T-helper 17 cell (primary cell): Measurements from ENCODE around the gene ZNF573. TPM values are rescaled to one million over a fixed set of nuclear protein-coding genes. Genes with fewer than 3 reads are reported as not detected.

ENCODE experiments used
- ATAC-seq: fragments of 150-1000 bp; cut with Tn5 transposase; 2 replicates; pipeline ENCODE4 v1.10.0; 2021; ENCODE audit warnings: mild to moderate bottlenecking, moderate library complexity
- DNase-seq, 3 donors: peaks; one replicate each; pipeline versions ENCODE4 v3.0.0 to v3.0.0-alpha.2; 2020 to 2021
- H3K9me3 ChIP-seq: one replicate; pipeline ENCODE4 v1.7.0; 2013; ENCODE audit warnings: low read length, mild to moderate bottlenecking; ENCODE audit not compliant: control insufficient read depth, poor library complexity, severe bottlenecking
- H3K27ac Mint-ChIP-seq: one replicate; pipeline ENCODE4 v1.8.0; 2022; ENCODE audit warnings: mild to moderate bottlenecking, moderate library complexity, mixed read lengths
- H3K27me3 Mint-ChIP-seq: one replicate; pipeline ENCODE4 v1.8.0; 2022; ENCODE audit warnings: mixed read lengths
- H3K36me3 Mint-ChIP-seq: one replicate; pipeline ENCODE4 v1.8.0; 2022; ENCODE audit warnings: low read depth, mixed read lengths
- H3K4me1 Mint-ChIP-seq: one replicate; pipeline ENCODE4 v1.8.0; 2022; ENCODE audit warnings: mild to moderate bottlenecking, mixed read lengths
- H3K4me3 Mint-ChIP-seq: one replicate; pipeline ENCODE4 v1.8.0; 2022; ENCODE audit warnings: mild to moderate bottlenecking, moderate library complexity, mixed read lengths
- total RNA-seq, 4 donors: library from RNA in 2 of 4; stranded (reverse) in 2 of 4; gene quantifications; one replicate each; pipeline ENCODE4 v1.2.3 and lab custom pipeline; 2022 to 2026

The ZNF573 gene
- total RNA-seq, 2 donors from 2014 or later: 8.0 to 9.9 TPM

- H3K9me3 ChIP-seq: peaks cover 8% of the 10 kb centered on the region
- no peak for DNase-seq
- peaks cover 2% of the 10 kb centered on the region for H3K36me3 Mint-ChIP-seq
- no peak for ATAC-seq
- no peaks in the 10 kb centered on the region for H3K27me3 Mint-ChIP-seq
- no peak overlapping the region for H3K4me3 Mint-ChIP-seq
- no peak overlapping the region for H3K27ac Mint-ChIP-seq
- H3K4me1 Mint-ChIP-seq: no peaks in the 10 kb centered on the region
These were observed 54.2 kb downstream of the ZNF573 start for GRCh38 chr19:37725181-37725580.

GRCh38 chr19:37719927-37720265 lies 59.5 kb downstream of the ZNF573 start:
- Mint-ChIP-seq H3K4me1 (peaks cover 10% of the 10 kb centered on the region), H3K27ac (peak overlapping the region; percentile 95), H3K4me3 (peak overlapping the region; percentile 95), H3K27me3 (no peaks in the 10 kb centered on the region), H3K36me3 (no peaks in the 10 kb centered on the region)
- no peaks in the 10 kb centered on the region for H3K9me3 ChIP-seq
- DNase-seq (no peak), ATAC-seq (no peak)

- DNase-seq (peak; percentile 61 to 71 (median 61)), ATAC-seq (peak; percentile 84)
- Mint-ChIP-seq H3K4me3 (peak within 1 kb of the TSS; percentile 95), H3K27me3 (no peaks in the 10 kb centered on the region), H3K36me3 (no peaks in the 10 kb centered on the region), H3K4me1 (peaks cover 10% of the 10 kb centered on the region), H3K27ac (peak within 1 kb of the TSS; percentile 95)
- H3K9me3 ChIP-seq: no peaks in the 10 kb centered on the region
These were observed 60.1 kb downstream of the ZNF573 start, which contains the start of gene ZNF607 for GRCh38 chr19:37719111-37719926. ZNF607 (minus strand) TSS chr19:37719761; CDS start chr19:37711618, 8,143 bp downstream.

GRCh38 chr19:37718304-37718703 lies 61.1 kb downstream of the ZNF573 start:
- H3K9me3 ChIP-seq: no peaks in the 10 kb centered on the region
- H3K4me1 Mint-ChIP-seq: peaks cover 10% of the 10 kb centered on the region
- no peaks in the 10 kb centered on the region for H3K36me3 Mint-ChIP-seq
- H3K27me3 Mint-ChIP-seq: no peaks in the 10 kb centered on the region
- ATAC-seq: no peak
- peak overlapping the region; percentile 95 for H3K4me3 Mint-ChIP-seq
- H3K27ac Mint-ChIP-seq: peak overlapping the region; percentile 95
- no peak for DNase-seq

- H3K9me3 ChIP-seq: no peaks in the 10 kb centered on the region
- peaks cover 10% of the 10 kb centered on the region for H3K4me1 Mint-ChIP-seq
- DNase-seq: no peak
- H3K27ac Mint-ChIP-seq: no peak overlapping the region
- H3K36me3 Mint-ChIP-seq: peaks cover 3% of the 10 kb centered on the region
- no peak overlapping the region for H3K4me3 Mint-ChIP-seq
- ATAC-seq: no peak
- no peaks in the 10 kb centered on the region for H3K27me3 Mint-ChIP-seq
These were observed 63.2 kb downstream of the ZNF573 start for GRCh38 chr19:37716140-37716539.

- ATAC-seq (no peak), DNase-seq (no peak)
- Mint-ChIP-seq H3K27ac (no peak overlapping the region), H3K27me3 (no peaks in the 10 kb centered on the region), H3K4me3 (no peak overlapping the region), H3K36me3 (peaks cover 16% of the 10 kb centered on the region), H3K4me1 (no peaks in the 10 kb centered on the region)
- peaks cover 6% of the 10 kb centered on the region for H3K9me3 ChIP-seq
These were observed 73.3 kb downstream of the ZNF573 start for GRCh38 chr19:37706052-37706605.

- Mint-ChIP-seq H3K4me3 (no peak overlapping the region), H3K27me3 (no peaks in the 10 kb centered on the region), H3K27ac (no peak overlapping the region), H3K36me3 (peaks cover 10% of the 10 kb centered on the region), H3K4me1 (no peaks in the 10 kb centered on the region)
- ATAC-seq (no peak), DNase-seq (no peak)
- H3K9me3 ChIP-seq: peaks cover 22% of the 10 kb centered on the region
These were observed 80.3 kb downstream of the ZNF573 start for GRCh38 chr19:37699057-37699456.

GRCh38 chr19:37698216-37698615 lies 81.2 kb downstream of the ZNF573 start:
- no peaks in the 10 kb centered on the region for H3K27me3 Mint-ChIP-seq
- H3K27ac Mint-ChIP-seq: no peak overlapping the region
- no peaks in the 10 kb centered on the region for H3K4me1 Mint-ChIP-seq
- no peak for DNase-seq
- ATAC-seq: no peak
- peaks cover 18% of the 10 kb centered on the region for H3K9me3 ChIP-seq
- no peak overlapping the region for H3K4me3 Mint-ChIP-seq
- peaks cover 10% of the 10 kb centered on the region for H3K36me3 Mint-ChIP-seq

- no peak overlapping the region for H3K27ac Mint-ChIP-seq
- H3K4me1 Mint-ChIP-seq: peaks cover 4% of the 10 kb centered on the region
- no peak overlapping the region for H3K4me3 Mint-ChIP-seq
- DNase-seq (no peak), ATAC-seq (no peak)
- peaks cover 18% of the 10 kb centered on the region for H3K9me3 ChIP-seq
- no peaks in the 10 kb centered on the region for H3K27me3 Mint-ChIP-seq
- H3K36me3 Mint-ChIP-seq: peaks cover 4% of the 10 kb centered on the region
These were observed 84.1 kb downstream of the ZNF573 start for GRCh38 chr19:37695144-37695899.

GRCh38 chr19:37692956-37693620 lies 86.3 kb downstream of the ZNF573 start:
- peaks cover 4% of the 10 kb centered on the region for H3K4me1 Mint-ChIP-seq
- no peaks in the 10 kb centered on the region for H3K27me3 Mint-ChIP-seq
- H3K9me3 ChIP-seq: peaks cover 8% of the 10 kb centered on the region
- DNase-seq (no peak), ATAC-seq (no peak)
- peaks cover 2% of the 10 kb centered on the region for H3K36me3 Mint-ChIP-seq
- H3K4me3 Mint-ChIP-seq: peak overlapping the region; percentile 61
- no peak overlapping the region for H3K27ac Mint-ChIP-seq

GRCh38 chr19:37691881-37692504 lies 87.4 kb downstream of the ZNF573 start:
- ATAC-seq (peak; percentile 96), DNase-seq (peak; percentile 32 to 62 (median 49))
- no peaks in the 10 kb centered on the region for H3K27me3 Mint-ChIP-seq
- peak overlapping the region; percentile 88 for H3K27ac Mint-ChIP-seq
- peaks cover 4% of the 10 kb centered on the region for H3K4me1 Mint-ChIP-seq
- H3K36me3 Mint-ChIP-seq: peaks cover 2% of the 10 kb centered on the region
- peaks cover 7% of the 10 kb centered on the region for H3K9me3 ChIP-seq
- H3K4me3 Mint-ChIP-seq: peak overlapping the region; percentile 95
